HepG2 (cell line): ENCODE data around the gene INTS7. TPM values are rescaled to one million over a fixed set of nuclear protein-coding genes. Genes with fewer than 3 reads are reported as not detected.

Experiments used
- ATAC-seq: fragments of 200-7000 bp; cut with Tn5 transposase; 3 replicates; pipeline ENCODE4 v1.9.1; 2020; ENCODE audit warnings: mild to moderate bottlenecking, moderate library complexity
- BruUV-seq: library from RNA; stranded (reverse); fragments of 400-500 nt; replicated peaks from 2 replicates; lab custom pipeline; 2021; lab: Mats Ljungman, UMichigan
- CTCF ChIA-PET: fragments of 300-600 bp; formaldehyde crosslinking; extraction: SDS; loops from one replicate; lab custom pipeline; 2021; ENCODE audit warnings: low total read pairs, inconsistent platforms, low intra/inter-chr PET ratio; lab: Yijun Ruan, JAX
- POLR2A ChIA-PET: fragments of 350-600 bp; sonication (Branson Sonifier 250); formaldehyde crosslinking; loops from one replicate; lab custom pipeline; 2020; ENCODE audit warnings: antibody characterized with exemption, inconsistent platforms; lab: Yijun Ruan, JAX
- DNase-seq: peaks from one replicate; pipeline ENCODE4 v3.0.0-alpha.2; 2015; ENCODE audit warnings: low spot score
- FAIRE-seq: peaks from 3 replicates; lab custom pipeline; 2011; peaks lifted over from hg19 to GRCh38; lab: Jason Lieb, UNC
- H2AFZ ChIP-seq: one replicate; pipeline ENCODE4 v1.6.1; 2011; ENCODE audit warnings: low read length, inconsistent platforms
- H3K27ac ChIP-seq: fragments of 300-600 bp; 3 replicates; pipeline ENCODE4 v1.8.0; 2011; ENCODE audit warnings: mixed run types, mild to moderate bottlenecking, mixed read lengths, low read length, inconsistent platforms; ENCODE audit not compliant: insufficient read depth; ENCODE audit errors: extremely low read length
- H3K27me3 ChIP-seq, 2 experiments: fragments of 200-600 bp in 1 of 2; 2 replicates in 1 of 2; 3 replicates in 1 of 2; pipeline versions ENCODE4 v1.6.0 to v1.8.0; 2011; ENCODE audit warnings: low read length in 2 of 2, mild to moderate bottlenecking in 2 of 2, moderate library complexity in 2 of 2, inconsistent platforms in 1 of 2; ENCODE audit not compliant: insufficient read depth in 2 of 2, control insufficient read depth in 1 of 2
- H3K36me3 ChIP-seq, 2 experiments: fragments of 200-600 bp in 1 of 2; replicated peaks in 1 of 2; 2 replicates in 1 of 2; 3 replicates in 1 of 2; pipeline versions ENCODE4 v1.5.1 to v1.8.0; 2011; ENCODE audit warnings: low read length in 2 of 2, inconsistent platforms in 1 of 2; ENCODE audit not compliant: insufficient read depth in 2 of 2, control insufficient read depth in 1 of 2
- H3K4me1 ChIP-seq: 2 replicates; pipeline ENCODE4 v1.5.1; 2012; ENCODE audit warnings: low read length, inconsistent platforms; ENCODE audit not compliant: insufficient read depth
- H3K4me2 ChIP-seq: 2 replicates; pipeline ENCODE4 v1.6.0; 2011; ENCODE audit warnings: low read depth, low read length, inconsistent platforms
- H3K4me3 ChIP-seq, 3 experiments: fragments of 200-600 bp in 1 of 3; sonication (generic), shearing (Covaris generic) in 1 of 3; replicated peaks in 1 of 3; 2 replicates each; pipeline ENCODE4 v1.5.1; 2011 to 2016; ENCODE audit warnings: low read length in 3 of 3, inconsistent platforms in 2 of 3, low read depth in 2 of 3, mild to moderate bottlenecking in 2 of 3, control low read depth in 1 of 3, mixed read lengths in 1 of 3; ENCODE audit not compliant: insufficient read depth in 1 of 3
- H3K79me2 ChIP-seq: one replicate; pipeline ENCODE4 v1.6.1; 2011; ENCODE audit warnings: low read length, inconsistent platforms; ENCODE audit not compliant: insufficient read depth
- H3K9ac ChIP-seq: 2 replicates; pipeline ENCODE4 v1.6.0; 2011; ENCODE audit warnings: mild to moderate bottlenecking, low read depth, low read length, inconsistent platforms; ENCODE audit not compliant: insufficient read depth
- H3K9me3 ChIP-seq: 2 replicates; pipeline ENCODE4 v1.5.1; 2012; ENCODE audit warnings: mild to moderate bottlenecking, low read length
- H4K20me1 ChIP-seq: 2 replicates; pipeline ENCODE4 v1.6.0; 2011; ENCODE audit warnings: inconsistent platforms, mild to moderate bottlenecking, low read length, moderate library complexity; ENCODE audit not compliant: insufficient read depth
- HNF4A ChIP-seq: sonication (generic); formaldehyde crosslinking; IDR thresholded peaks from 2 replicates; pipeline ENCODE4 v1.4.0; 2020; ENCODE audit warnings: missing genetic modification reagents
- PAX8 ChIP-seq: sonication (generic); formaldehyde crosslinking; IDR thresholded peaks from 2 replicates; pipeline ENCODE4 v1.8.0; 2022; ENCODE audit warnings: mild to moderate bottlenecking, missing genetic modification reagents, borderline replicate concordance
- WGBS: methylation state at CpG from one replicate; pipeline ENCODE4 v1.1.6; 2017; ENCODE audit warnings: low lambda C conversion rate; 5-methylcytosine and 5-hydroxymethylcytosine counted together
- in situ Hi-C: cut with HindIII; loops from 2 replicates; pipeline ENCODE4 v1.10.0; 2017; ENCODE audit warnings: low pct_unique_long_range_greater_than_20kb; ENCODE audit not compliant: extremely low pct_ligation_motif_present
- intact Hi-C: fragments of 100-400 bp; cut with micrococcal nuclease; formaldehyde crosslinking; loops from one replicate; pipeline ENCODE4 v1.10.0; 2022; ENCODE audit not compliant: unreplicated experiment
- polyA plus RNA-seq, 8 experiments: library from polyadenylated mRNA; depleted of rRNA in 3 of 8; stranded (reverse) in 7 of 8; unstranded in 1 of 8; fragments of >200 nt; fragmentation: Illumina TruSeq in 4 of 8; extraction: Trizol in 4 of 8; gene quantifications; 2 replicates each; pipeline versions ENCODE4 v1.2.1 to v1.2.3, GENCODE V29; 2011 to 2016; ENCODE audit warnings: low read depth in 4 of 8, missing spikeins in 1 of 8, mixed read lengths in 1 of 8; ENCODE audit not compliant: insufficient read depth in 1 of 8
- total RNA-seq, 5 experiments: library from RNA; depleted of rRNA; stranded (reverse); fragments of >200 nt; fragmentation: Illumina TruSeq; extraction: Trizol; gene quantifications; 2 replicates each; pipeline ENCODE4 v1.2.3, GENCODE V29; 2016; ENCODE audit warnings: low read depth in 1 of 5
- TF ChIP-seq, protein P1 (sequence below): sonication (generic); formaldehyde crosslinking; IDR thresholded peaks from 2 replicates; pipeline ENCODE4 v1.4.0; 2020; ENCODE audit warnings: missing genetic modification reagents
- TF ChIP-seq, protein P2 (sequence below): fragments of 450-650 bp; IDR thresholded peaks from 2 replicates; pipeline ENCODE4 v1.6.1; 2016

INTS7 gene
- total and polyA plus RNA-seq, 2 of the 13 experiments (the other 11 are each of a cell fraction or from before 2014, with no cell fraction given), result 18.3 to 22.4 TPM

DNA sequence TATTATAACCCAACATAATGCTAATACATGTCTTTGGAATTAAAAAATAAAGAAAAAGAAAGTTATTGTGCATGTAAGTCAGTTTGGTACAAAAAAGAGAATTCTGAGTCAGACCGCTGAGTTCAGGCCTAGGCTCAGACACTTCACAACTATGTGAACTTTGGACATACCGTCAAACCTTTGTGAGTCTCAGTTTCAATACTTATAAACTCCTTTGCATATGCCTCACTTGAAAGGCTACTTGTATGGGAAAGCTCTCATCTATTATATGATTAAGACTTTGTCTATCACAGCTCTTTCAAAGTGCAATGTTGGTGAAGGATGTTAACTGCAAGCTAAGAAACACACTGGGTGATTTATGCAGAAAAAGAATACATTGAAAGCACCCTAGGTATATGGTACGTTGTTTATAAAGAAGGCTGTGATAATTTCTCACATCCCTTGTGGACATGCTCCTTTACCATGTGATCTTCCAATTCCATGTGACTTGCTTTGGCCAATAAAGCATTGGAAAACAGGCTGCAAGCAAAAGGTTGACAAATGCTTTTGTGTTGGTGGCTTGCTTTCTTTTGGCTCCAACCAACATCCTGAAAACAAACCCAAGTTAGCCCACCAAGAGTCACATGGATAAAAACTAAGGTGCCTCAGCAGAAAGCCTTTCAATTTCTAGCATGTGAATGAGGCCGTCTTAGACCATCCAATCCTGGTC, 49.6 kb downstream of the INTS7 start:
- ATAC-seq (peak; percentile 76), FAIRE-seq (no peak), DNase-seq (peak; percentile 50)
- in situ Hi-C loops (no loop called here), intact Hi-C loops (no loop called here)
- ChIA-PET CTCF (no interaction called here), POLR2A (no interaction called here)
- Histone ChIP-seq H3K9ac (no peak overlapping the region), H3K27me3 (no peaks in the 10 kb centered on the region), H3K79me2 (no peaks in the 10 kb centered on the region), H4K20me1 (no peaks in the 10 kb centered on the region), H2AFZ (no peak overlapping the region), H3K36me3 (peaks cover 6 to 51% of the 10 kb centered on the region in 2 experiments), H3K27ac (peak overlapping the region; percentile 9), H3K4me2 (no peak overlapping the region), H3K4me3 (no peak overlapping the region), H3K4me1 (peaks cover 29% of the 10 kb centered on the region), H3K9me3 (no peaks in the 10 kb centered on the region)
- peak; percentile 64 for TF ChIP-seq HNF4A (CRISPR knock-in tag)
- no peak for TF ChIP-seq PAX8
- TF ChIP-seq, protein P1, sequence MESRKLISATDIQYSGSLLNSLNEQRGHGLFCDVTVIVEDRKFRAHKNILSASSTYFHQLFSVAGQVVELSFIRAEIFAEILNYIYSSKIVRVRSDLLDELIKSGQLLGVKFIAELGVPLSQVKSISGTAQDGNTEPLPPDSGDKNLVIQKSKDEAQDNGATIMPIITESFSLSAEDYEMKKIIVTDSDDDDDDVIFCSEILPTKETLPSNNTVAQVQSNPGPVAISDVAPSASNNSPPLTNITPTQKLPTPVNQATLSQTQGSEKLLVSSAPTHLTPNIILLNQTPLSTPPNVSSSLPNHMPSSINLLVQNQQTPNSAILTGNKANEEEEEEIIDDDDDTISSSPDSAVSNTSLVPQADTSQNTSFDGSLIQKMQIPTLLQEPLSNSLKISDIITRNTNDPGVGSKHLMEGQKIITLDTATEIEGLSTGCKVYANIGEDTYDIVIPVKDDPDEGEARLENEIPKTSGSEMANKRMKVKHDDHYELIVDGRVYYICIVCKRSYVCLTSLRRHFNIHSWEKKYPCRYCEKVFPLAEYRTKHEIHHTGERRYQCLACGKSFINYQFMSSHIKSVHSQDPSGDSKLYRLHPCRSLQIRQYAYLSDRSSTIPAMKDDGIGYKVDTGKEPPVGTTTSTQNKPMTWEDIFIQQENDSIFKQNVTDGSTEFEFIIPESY, result peak; percentile 69; the same call in 1 of the 2 replicates
- TF ChIP-seq, protein P2, sequence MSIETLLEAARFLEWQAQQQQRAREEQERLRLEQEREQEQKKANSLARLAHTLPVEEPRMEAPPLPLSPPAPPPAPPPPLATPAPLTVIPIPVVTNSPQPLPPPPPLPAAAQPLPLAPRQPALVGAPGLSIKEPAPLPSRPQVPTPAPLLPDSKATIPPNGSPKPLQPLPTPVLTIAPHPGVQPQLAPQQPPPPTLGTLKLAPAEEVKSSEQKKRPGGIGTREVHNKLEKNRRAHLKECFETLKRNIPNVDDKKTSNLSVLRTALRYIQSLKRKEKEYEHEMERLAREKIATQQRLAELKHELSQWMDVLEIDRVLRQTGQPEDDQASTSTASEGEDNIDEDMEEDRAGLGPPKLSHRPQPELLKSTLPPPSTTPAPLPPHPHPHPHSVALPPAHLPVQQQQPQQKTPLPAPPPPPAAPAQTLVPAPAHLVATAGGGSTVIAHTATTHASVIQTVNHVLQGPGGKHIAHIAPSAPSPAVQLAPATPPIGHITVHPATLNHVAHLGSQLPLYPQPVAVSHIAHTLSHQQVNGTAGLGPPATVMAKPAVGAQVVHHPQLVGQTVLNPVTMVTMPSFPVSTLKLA, result 0 out of 2 replicates have a peak, but pooled peaks have one; percentile 20
- BruUV-seq, result no TSS peak
- WGBS, result 71% methylated on average over 4 of the region's 4 CpGs
